ENCODE measurements around the gene THEM4. TPM values are rescaled to one million over a fixed set of nuclear protein-coding genes. Genes with fewer than 3 reads are reported as not detected.

Gene THEM4
- total and polyA plus RNA-seq, 2 of the 8 experiments (the other 6 are each of a cell fraction or from before 2014, with no cell fraction given): 9.9 to 11.2 TPM

GRCh38 chr1:151854658-151855057, 54.7 kb downstream of the THEM4 start:
- WGBS, 2 experiments (ENCODE audit: extremely low coverage in 1 of 2, insufficient coverage in 1 of 2, insufficient read length in 1 of 2, insufficient replicate concordance in 2 of 2, low coverage in 1 of 2, low lambda C conversion rate in 2 of 2, missing lambda C conversion rate in 1 of 2): 80% methylated on average over 7 of the region's 7 CpGs; no CpG with 5 or more reads in 1 of the 2 experiments
- FAIRE-seq (no peak), DNase-seq (ENCODE audit: low read depth in 1 of 2, low spot score in 2 of 2) (no peak)
- Histone ChIP-seq H3K23me2 (ENCODE audit: low read depth, low read length) (no peaks in the 10 kb centered on the region), H4K5ac (ENCODE audit: insufficient read length, low read depth, low read length) (no peak overlapping the region), H4K20me1 (replicated peaks in 1 of 2; ENCODE audit: control insufficient read depth in 1 of 2, insufficient read depth in 2 of 2, low read length in 2 of 2) (peaks cover 0 to 1% of the 10 kb centered on the region in 2 experiments), H3K4ac (replicated peaks; ENCODE audit: insufficient read length, low read depth, low read length) (no peak overlapping the region), H2BK12ac (ENCODE audit: low read depth, low read length) (no peak overlapping the region), H2AK5ac (ENCODE audit: low read depth, low read length) (no peak overlapping the region), H3K79me1 (ENCODE audit: low read depth, low read length) (no peaks in the 10 kb centered on the region), H3K14ac (ENCODE audit: insufficient read length) (no peak overlapping the region), H2BK120ac (replicated peaks; ENCODE audit: low read depth, low read length) (no peak overlapping the region), H2BK5ac (ENCODE audit: low read depth, low read length) (no peak overlapping the region), H3K9me3 (ENCODE audit: insufficient read depth in 2 of 2, low read depth in 1 of 2, low read length in 1 of 2) (no peaks in the 10 kb centered on the region), H3K4me1 (replicated peaks in 1 of 4; ENCODE audit: control insufficient read depth in 3 of 4, insufficient read depth in 4 of 4, low read length in 3 of 4) (no peaks in the 10 kb centered on the region), H2AFZ (ENCODE audit: low read length) (no peak overlapping the region), H3K4me3 (ENCODE audit: extremely low read depth in 1 of 4, insufficient read depth in 2 of 4, low read depth in 3 of 4, low read length in 4 of 4) (no peak overlapping the region), H2BK15ac (ENCODE audit: low read length) (no peak overlapping the region), H3K79me2 (ENCODE audit: control insufficient read depth in 1 of 2, insufficient read depth in 2 of 2, low read length in 2 of 2) (no peaks in the 10 kb centered on the region), H3K56ac (replicated peaks; ENCODE audit: insufficient read length, low read depth, low read length) (no peak overlapping the region), H3K23ac (ENCODE audit: insufficient read length) (no peak overlapping the region), H3K27me3 (replicated peaks in 1 of 4; ENCODE audit: control insufficient read depth in 3 of 4, extremely low read depth in 1 of 4, insufficient read depth in 3 of 4, low read length in 3 of 4) (peaks cover 12 to 26% (median 22%) of the 10 kb centered on the region in 4 experiments), H3K4me2 (ENCODE audit: insufficient read depth in 1 of 2, low read depth in 2 of 2, low read length in 2 of 2) (no peak overlapping the region), H3K27ac (ENCODE audit: low read depth, low read length) (no peak overlapping the region), H4K8ac (ENCODE audit: extremely low read depth, insufficient read depth, low read length) (no peak overlapping the region), H3K36me3 (ENCODE audit: control insufficient read depth in 2 of 4, insufficient read depth in 4 of 4, low read length in 3 of 4) (no peaks in the 10 kb centered on the region), H3K9ac (replicated peaks in 1 of 4; ENCODE audit: extremely low read depth in 1 of 4, low read depth in 3 of 4, low read length in 3 of 4) (no peak overlapping the region), H4K91ac (replicated peaks; ENCODE audit: insufficient read length, low read length) (no peak overlapping the region), H2BK20ac (ENCODE audit: low read length) (no peak overlapping the region), H3K18ac (ENCODE audit: extremely low read depth, low read length) (no peak overlapping the region)
- ChIA-PET CTCF (ENCODE audit: partially characterized antibody) (interaction anchor here (1.4 kb wide), 1 partner anchor 24 kb away, joined by 3 read pairs; no protein-coding TSS in a partner anchor), POLR2A (ENCODE audit: partially characterized antibody) (interaction anchor here (1.2 to 3.2 kb wide), 2 partner anchors 15 to 57 kb away, joined by 4 to 19 read pairs; partner anchors contain the start of gene C2CD4D)
- no peak for TF ChIP-seq SP4 (IDR thresholded peaks at IDR 0.05; ENCODE audit: low read length)
